Measurements from ENCODE around the gene HNMT. TPM values are rescaled to one million over a fixed set of nuclear protein-coding genes. Genes with fewer than 3 reads are reported as not detected.
A peak's percentile ranks its signal among the peaks of the same experiment; 100 is the strongest.
"Not testable (repeated sequence)": the region's sequence is repeated elsewhere in the genome, so short reads cannot be mapped to it uniquely, and the experiment has no call there.

HNMT gene
- total RNA-seq, 1 donor from 2014 or later = 67.4 TPM

DNA sequence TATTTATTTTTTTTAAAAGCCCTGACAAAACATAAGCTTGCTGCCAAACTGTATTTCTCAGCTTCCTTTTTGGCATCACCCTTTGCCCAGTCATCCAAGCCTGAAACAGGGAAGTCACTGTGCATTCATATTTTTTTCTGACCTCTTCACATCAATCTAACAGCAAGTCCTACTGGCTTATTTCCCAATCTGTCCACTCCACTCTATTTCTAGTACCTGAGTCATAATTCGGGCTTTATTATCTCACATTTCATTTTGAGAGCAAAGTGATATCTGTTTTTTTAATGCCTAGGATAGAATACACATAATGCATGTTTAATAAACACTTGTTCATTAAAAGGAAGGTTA lies 5.1 kb downstream of the HNMT start:
- no peak overlapping the region for H3K4me3 ChIP-seq
- peaks cover 15% of the 10 kb centered on the region for H3K4me1 ChIP-seq
- H3K36me3 ChIP-seq = peaks cover 5% of the 10 kb centered on the region
- DNase-seq (no peak), ATAC-seq (peak; percentile 89)
- TF ChIP-seq, protein P1, sequence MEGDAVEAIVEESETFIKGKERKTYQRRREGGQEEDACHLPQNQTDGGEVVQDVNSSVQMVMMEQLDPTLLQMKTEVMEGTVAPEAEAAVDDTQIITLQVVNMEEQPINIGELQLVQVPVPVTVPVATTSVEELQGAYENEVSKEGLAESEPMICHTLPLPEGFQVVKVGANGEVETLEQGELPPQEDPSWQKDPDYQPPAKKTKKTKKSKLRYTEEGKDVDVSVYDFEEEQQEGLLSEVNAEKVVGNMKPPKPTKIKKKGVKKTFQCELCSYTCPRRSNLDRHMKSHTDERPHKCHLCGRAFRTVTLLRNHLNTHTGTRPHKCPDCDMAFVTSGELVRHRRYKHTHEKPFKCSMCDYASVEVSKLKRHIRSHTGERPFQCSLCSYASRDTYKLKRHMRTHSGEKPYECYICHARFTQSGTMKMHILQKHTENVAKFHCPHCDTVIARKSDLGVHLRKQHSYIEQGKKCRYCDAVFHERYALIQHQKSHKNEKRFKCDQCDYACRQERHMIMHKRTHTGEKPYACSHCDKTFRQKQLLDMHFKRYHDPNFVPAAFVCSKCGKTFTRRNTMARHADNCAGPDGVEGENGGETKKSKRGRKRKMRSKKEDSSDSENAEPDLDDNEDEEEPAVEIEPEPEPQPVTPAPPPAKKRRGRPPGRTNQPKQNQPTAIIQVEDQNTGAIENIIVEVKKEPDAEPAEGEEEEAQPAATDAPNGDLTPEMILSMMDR (IDR thresholded peaks at IDR 0.05) = no peak
- intact Hi-C loops (cut with DNase I) = no loop called here
- no peaks in the 10 kb centered on the region for H3K27me3 ChIP-seq
- H3K27ac ChIP-seq = peak overlapping the region; percentile 67
- H3K9me3 ChIP-seq = no peaks in the 10 kb centered on the region

DNA sequence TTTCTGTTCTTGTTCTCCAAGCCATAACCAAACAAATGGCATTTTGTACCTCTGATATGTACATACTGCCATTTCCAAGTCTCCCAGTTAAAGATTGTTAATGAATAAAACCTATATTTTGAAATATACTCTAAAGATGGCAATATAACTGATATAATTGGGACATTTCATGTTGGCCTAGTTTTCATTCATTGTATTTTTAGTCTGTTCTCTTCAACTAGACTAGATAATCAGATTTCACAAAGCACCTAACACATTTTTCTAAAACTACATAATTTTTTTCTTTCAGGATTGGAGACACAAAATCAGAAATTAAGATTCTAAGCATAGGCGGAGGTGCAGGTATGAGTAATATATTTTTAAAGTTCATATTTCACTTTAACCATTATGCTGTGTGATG lies 5.6 kb downstream of the HNMT start:
- Histone ChIP-seq H3K4me3 (no peak overlapping the region), H3K27me3 (no peaks in the 10 kb centered on the region), H3K4me1 (peaks cover 15% of the 10 kb centered on the region), H3K36me3 (peaks cover 5% of the 10 kb centered on the region), H3K27ac (peak overlapping the region; percentile 67), H3K9me3 (no peaks in the 10 kb centered on the region)
- ATAC-seq (no peak), DNase-seq (no peak)
- TF ChIP-seq, protein P1 (IDR thresholded peaks at IDR 0.05) = no peak
- intact Hi-C loops (cut with DNase I) = no loop called here

DNA sequence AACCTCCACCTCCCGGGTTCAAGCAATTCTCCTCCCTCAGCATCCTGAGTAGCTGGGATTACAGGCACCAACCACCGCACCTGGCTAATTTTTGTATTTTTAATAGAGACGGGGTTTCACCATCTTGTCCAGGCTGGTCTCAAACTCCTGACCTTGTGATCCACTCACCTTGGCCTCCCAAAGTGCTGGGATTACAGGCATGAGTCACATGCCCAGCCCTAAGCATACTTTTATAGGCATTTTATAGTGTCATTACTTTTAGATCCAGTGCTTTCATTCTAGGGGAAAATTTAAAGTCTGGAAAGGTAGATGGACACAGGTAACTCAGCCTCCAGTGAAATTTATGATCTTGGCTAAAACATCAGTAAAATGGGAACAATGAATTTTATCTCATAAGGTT lies 7.0 kb downstream of the HNMT start:
- intact Hi-C loops (cut with DNase I); H3K27ac ChIP-seq; H3K27me3 ChIP-seq; H3K4me3 ChIP-seq; DNase-seq; H3K36me3 ChIP-seq; H3K9me3 ChIP-seq; ATAC-seq: not testable (repeated sequence)
- peaks cover 15% of the 10 kb centered on the region for H3K4me1 ChIP-seq

DNA sequence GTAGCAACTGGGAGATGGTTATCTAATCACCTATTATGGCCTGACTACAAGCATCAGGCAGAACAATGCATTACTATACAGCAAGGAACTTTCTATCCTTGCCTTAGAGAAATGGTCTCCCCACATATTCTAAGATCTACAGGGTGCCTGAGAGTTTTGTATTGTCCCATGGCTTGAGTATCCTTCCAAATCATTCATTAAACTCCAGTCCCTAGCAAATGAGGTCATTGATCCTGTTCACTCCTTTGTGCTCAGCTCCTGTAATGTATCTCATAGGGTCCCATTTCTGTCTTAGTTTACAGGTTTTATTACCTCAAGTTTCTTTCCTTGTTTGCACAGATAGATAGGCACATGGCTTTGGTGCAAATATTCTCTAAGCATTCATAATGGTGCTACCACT lies 9.0 kb downstream of the HNMT start:
- H3K36me3 ChIP-seq = peaks cover 5% of the 10 kb centered on the region
- no peak for DNase-seq
- intact Hi-C loops (cut with DNase I) = no loop called here
- TF ChIP-seq, protein P1 (IDR thresholded peaks at IDR 0.05) = no peak
- H3K27ac ChIP-seq = no peak overlapping the region
- H3K4me3 ChIP-seq = no peak overlapping the region
- H3K27me3 ChIP-seq = no peaks in the 10 kb centered on the region
- peaks cover 9% of the 10 kb centered on the region for H3K4me1 ChIP-seq
- no peak for ATAC-seq
- H3K9me3 ChIP-seq = no peaks in the 10 kb centered on the region

- intact Hi-C loops (cut with DNase I) = no loop called here
- Histone ChIP-seq H3K4me1 (no peaks in the 10 kb centered on the region), H3K4me3 (no peak overlapping the region), H3K9me3 (no peaks in the 10 kb centered on the region), H3K27me3 (no peaks in the 10 kb centered on the region), H3K36me3 (peaks cover 5% of the 10 kb centered on the region), H3K27ac (peak overlapping the region; percentile 18)
- TF ChIP-seq, protein P1 (IDR thresholded peaks at IDR 0.05) = no peak
- ATAC-seq (peak; percentile 76), DNase-seq (no peak)
These were observed 11.3 kb downstream of the HNMT start for GRCh38 chr2:137975280-137976271.

GRCh38 chr2:137976274-137976673 lies 12.0 kb downstream of the HNMT start:
- DNase-seq = no peak
- no peaks in the 10 kb centered on the region for H3K4me1 ChIP-seq
- TF ChIP-seq, protein P1 (IDR thresholded peaks at IDR 0.05) = no peak
- ATAC-seq = no peak
- no peaks in the 10 kb centered on the region for H3K27me3 ChIP-seq
- no peak overlapping the region for H3K4me3 ChIP-seq
- H3K27ac ChIP-seq = peak overlapping the region; percentile 18
- intact Hi-C loops (cut with DNase I) = no loop called here
- no peaks in the 10 kb centered on the region for H3K9me3 ChIP-seq
- peaks cover 5% of the 10 kb centered on the region for H3K36me3 ChIP-seq

All from upper lobe of right lung (tissue), 1 donor.